ENCODE results near the gene CXCL14. TPM values are rescaled to one million over a fixed set of nuclear protein-coding genes. Genes with fewer than 3 reads are reported as not detected.

Gene CXCL14, protein sequence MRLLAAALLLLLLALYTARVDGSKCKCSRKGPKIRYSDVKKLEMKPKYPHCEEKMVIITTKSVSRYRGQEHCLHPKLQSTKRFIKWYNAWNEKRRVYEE
- 10 to 100 TPM in 1 of 4 donors, 1 to 10 TPM in 2, under 1 TPM in 1; 0.15 to 23.2 (median 3.8) TPM for total RNA-seq

DNA sequence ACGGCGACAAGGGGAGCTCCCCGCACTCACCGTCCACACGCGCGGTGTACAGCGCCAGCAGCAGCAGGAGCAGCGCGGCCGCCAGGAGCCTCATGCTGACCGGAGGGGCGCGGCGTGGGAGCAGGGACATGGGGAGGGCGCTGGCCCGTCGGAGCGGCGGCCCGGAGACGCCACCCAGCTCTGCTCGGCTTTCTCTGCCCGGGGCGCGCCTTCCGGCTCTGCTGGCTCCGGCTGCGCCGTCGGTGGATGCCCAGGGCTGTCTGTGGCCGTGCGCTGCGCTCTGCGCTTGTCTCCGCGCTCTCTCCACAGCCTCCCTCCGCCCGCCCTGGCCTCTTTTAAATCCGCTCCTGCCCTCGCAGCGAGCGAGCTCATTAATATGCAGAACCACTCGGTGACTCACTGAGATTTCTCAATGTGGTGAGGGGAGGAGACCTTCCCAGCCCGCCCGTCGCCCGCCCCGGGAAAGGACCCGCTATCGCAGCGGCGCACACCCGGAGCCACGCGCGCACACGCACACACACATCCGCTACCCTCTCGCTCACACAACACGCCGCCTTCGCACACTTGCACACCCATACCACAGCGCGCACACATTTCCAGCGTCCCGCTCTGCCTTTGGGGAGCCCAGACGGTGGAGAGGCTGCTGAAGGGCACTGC, at the start of gene CXCL14:
CXCL14 (minus strand) TSS at position 307 of the 657 bp plus-strand sequence; CDS start at position 94, 213 bp downstream.
- H3K4me3 ChIP-seq, result peak within 1 kb of the TSS in 1 of 2 donors; percentile 28
- H3K9me3 ChIP-seq, result no peaks in the 10 kb centered on the region
- no peak within 1 kb of the TSS for H3K27ac ChIP-seq
- H3K27me3 ChIP-seq, result peaks cover 96% of the 10 kb centered on the region
- WGBS, 2 donors (ENCODE audit: low coverage in 1 of 2), result no CpG with 5 or more reads among the region's 68 CpGs
- peak; percentile 34 for ATAC-seq
- no peak for TF ChIP-seq POLR2A (IDR thresholded peaks at IDR 0.05)
- no peak for TF ChIP-seq POLR2AphosphoS5 (IDR thresholded peaks at IDR 0.05)
- TF ChIP-seq, protein P1, sequence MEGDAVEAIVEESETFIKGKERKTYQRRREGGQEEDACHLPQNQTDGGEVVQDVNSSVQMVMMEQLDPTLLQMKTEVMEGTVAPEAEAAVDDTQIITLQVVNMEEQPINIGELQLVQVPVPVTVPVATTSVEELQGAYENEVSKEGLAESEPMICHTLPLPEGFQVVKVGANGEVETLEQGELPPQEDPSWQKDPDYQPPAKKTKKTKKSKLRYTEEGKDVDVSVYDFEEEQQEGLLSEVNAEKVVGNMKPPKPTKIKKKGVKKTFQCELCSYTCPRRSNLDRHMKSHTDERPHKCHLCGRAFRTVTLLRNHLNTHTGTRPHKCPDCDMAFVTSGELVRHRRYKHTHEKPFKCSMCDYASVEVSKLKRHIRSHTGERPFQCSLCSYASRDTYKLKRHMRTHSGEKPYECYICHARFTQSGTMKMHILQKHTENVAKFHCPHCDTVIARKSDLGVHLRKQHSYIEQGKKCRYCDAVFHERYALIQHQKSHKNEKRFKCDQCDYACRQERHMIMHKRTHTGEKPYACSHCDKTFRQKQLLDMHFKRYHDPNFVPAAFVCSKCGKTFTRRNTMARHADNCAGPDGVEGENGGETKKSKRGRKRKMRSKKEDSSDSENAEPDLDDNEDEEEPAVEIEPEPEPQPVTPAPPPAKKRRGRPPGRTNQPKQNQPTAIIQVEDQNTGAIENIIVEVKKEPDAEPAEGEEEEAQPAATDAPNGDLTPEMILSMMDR (IDR thresholded peaks at IDR 0.05), result no peak
- TF ChIP-seq EP300 (IDR thresholded peaks at IDR 0.05), result no peak
- H3K4me1 ChIP-seq, result peaks cover 0 to 12% (median 0%) of the 10 kb centered on the region in 3 donors
- H3K36me3 ChIP-seq, result no peaks in the 10 kb centered on the region

DNA sequence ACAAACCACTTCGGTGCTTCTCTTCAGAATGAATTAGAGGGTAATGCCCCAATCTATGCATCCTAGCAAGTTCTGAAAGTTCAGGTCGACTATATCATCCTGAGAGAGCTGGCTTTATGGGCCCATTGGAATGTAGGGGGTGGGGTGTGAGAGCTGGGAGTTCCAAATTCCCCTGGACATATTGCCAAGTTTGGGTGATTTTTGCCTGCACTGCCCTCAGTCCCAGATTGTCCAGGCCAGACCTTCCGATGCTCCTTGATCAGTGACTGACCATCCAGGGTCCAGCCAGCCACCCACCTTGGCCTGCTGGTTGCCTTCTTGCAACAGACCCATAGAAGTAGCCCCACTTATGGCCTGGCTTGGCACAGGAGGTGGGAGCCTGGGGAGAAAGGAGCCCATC, 47.8 kb upstream of the CXCL14 start:
- H3K27me3 ChIP-seq, result no peaks in the 10 kb centered on the region
- WGBS, 2 donors (ENCODE audit: low coverage in 1 of 2), result 59% methylated on average over 2 to 3 of the region's 3 CpGs
- H3K36me3 ChIP-seq, result no peaks in the 10 kb centered on the region
- H3K4me3 ChIP-seq, result no peak overlapping the region
- no peak for ATAC-seq
- no peak overlapping the region for H3K27ac ChIP-seq
- H3K4me1 ChIP-seq, result no peaks in the 10 kb centered on the region
- TF ChIP-seq POLR2A (IDR thresholded peaks at IDR 0.05), result no peak
- TF ChIP-seq EP300 (IDR thresholded peaks at IDR 0.05), result no peak
- TF ChIP-seq POLR2AphosphoS5 (IDR thresholded peaks at IDR 0.05), result no peak
- TF ChIP-seq, protein P1 (IDR thresholded peaks at IDR 0.05), result no peak
- H3K9me3 ChIP-seq, result peaks cover 0 to 3% (median 0%) of the 10 kb centered on the region in 3 donors

DNA sequence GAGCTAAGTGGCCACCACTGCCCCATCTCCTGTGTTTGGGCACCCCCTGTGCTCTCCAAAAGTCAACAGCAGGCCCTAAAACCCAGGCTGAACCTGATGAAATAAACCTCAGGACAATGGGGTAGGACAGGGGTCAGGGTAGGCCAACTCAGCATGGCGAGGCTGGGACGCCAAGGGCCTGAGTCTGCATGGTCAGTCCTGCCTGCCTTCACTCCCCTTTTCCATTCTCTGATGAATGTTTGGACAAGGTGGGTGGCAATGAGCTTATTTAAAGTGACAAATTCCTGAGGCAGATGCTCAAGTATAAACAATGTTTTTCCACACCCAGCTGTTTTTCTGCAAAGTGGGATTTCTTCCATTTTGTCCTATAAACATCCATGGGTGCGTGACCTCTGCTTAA, 47.2 kb upstream of the CXCL14 start:
- no peak for ATAC-seq
- Histone ChIP-seq H3K9me3 (peaks cover 0 to 3% (median 0%) of the 10 kb centered on the region in 3 donors), H3K27ac (no peak overlapping the region), H3K4me3 (no peak overlapping the region), H3K4me1 (no peaks in the 10 kb centered on the region), H3K27me3 (no peaks in the 10 kb centered on the region), H3K36me3 (no peaks in the 10 kb centered on the region)
- no peak for TF ChIP-seq POLR2AphosphoS5 (IDR thresholded peaks at IDR 0.05)
- TF ChIP-seq, protein P1 (IDR thresholded peaks at IDR 0.05), result no peak
- no peak for TF ChIP-seq POLR2A (IDR thresholded peaks at IDR 0.05)
- no peak for TF ChIP-seq EP300 (IDR thresholded peaks at IDR 0.05)
- 89 to 100% methylated on average over 1 to 3 of the region's 3 CpGs for WGBS, 2 donors (ENCODE audit: low coverage in 1 of 2)

DNA sequence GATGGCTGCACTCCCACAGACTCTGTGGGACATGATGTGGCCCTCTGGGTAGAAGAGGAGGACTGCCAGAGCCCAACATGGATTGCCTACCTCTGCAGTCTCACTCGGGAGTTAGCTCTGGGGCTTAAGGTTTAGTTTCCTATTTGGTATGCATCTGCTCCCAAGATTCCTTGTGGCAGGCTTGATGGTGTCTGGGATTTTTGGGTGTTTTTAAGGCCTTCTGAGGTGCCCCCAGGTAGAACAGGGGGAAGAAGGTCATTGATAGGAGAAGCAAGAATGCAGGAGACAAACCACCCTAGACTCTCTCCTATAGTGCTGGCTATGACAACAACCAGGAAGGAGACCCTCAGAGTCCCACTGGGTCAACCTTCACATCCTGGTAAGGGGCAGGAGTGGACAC, 46.7 kb upstream of the CXCL14 start:
- H3K9me3 ChIP-seq, result peaks cover 0 to 7% (median 0%) of the 10 kb centered on the region in 3 donors
- no peaks in the 10 kb centered on the region for H3K36me3 ChIP-seq
- H3K4me1 ChIP-seq, result no peaks in the 10 kb centered on the region
- no peak overlapping the region for H3K27ac ChIP-seq
- WGBS, 2 donors (ENCODE audit: low coverage in 1 of 2), result 100% methylated on average over 1 of the region's 1 CpG; no CpG with 5 or more reads in 1 of the 2 donors
- no peak for TF ChIP-seq EP300 (IDR thresholded peaks at IDR 0.05)
- TF ChIP-seq, protein P1 (IDR thresholded peaks at IDR 0.05), result no peak
- TF ChIP-seq POLR2AphosphoS5 (IDR thresholded peaks at IDR 0.05), result no peak
- no peak for TF ChIP-seq POLR2A (IDR thresholded peaks at IDR 0.05)
- no peak for ATAC-seq
- H3K27me3 ChIP-seq, result no peaks in the 10 kb centered on the region
- H3K4me3 ChIP-seq, result no peak overlapping the region

DNA sequence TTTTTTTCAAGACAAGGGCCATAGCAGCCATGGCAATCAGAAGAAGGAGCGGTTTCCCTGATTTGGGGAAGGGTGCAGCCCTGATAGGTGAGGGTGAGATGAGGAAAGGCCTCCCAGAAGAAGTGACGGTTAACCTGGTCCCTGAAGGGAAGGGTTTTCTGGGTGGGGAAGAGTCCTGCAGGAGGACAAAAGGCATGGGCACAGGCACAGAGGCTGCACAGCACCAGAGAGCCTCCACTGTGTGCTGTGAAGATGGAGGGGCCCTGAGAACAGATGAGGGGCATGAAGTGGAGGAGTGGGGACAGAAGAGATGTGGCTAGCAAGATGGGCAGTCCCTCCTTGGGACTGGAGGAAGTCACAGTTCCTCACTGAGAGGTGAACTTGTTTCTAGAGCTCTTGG, 46.3 kb upstream of the CXCL14 start:
- no peaks in the 10 kb centered on the region for H3K36me3 ChIP-seq

More for the DNA sequence above, 46.3 kb upstream of the CXCL14 start:
- no peak overlapping the region for H3K4me3 ChIP-seq
- no peak overlapping the region for H3K27ac ChIP-seq
- TF ChIP-seq, protein P1 (IDR thresholded peaks at IDR 0.05), result no peak
- TF ChIP-seq EP300 (IDR thresholded peaks at IDR 0.05) (no peak), POLR2AphosphoS5 (IDR thresholded peaks at IDR 0.05) (no peak), POLR2A (IDR thresholded peaks at IDR 0.05) (no peak)
- no peaks in the 10 kb centered on the region for H3K27me3 ChIP-seq
- H3K9me3 ChIP-seq, result peaks cover 0 to 10% (median 0%) of the 10 kb centered on the region in 3 donors
- ATAC-seq, result no peak
- WGBS, 2 donors (ENCODE audit: low coverage in 1 of 2), result 60% methylated on average over 1 of the region's 2 CpGs; no CpG with 5 or more reads in 1 of the 2 donors
- H3K4me1 ChIP-seq, result no peaks in the 10 kb centered on the region
